ENCODE data around the gene PER2. TPM values are rescaled to one million over a fixed set of nuclear protein-coding genes. Genes with fewer than 3 reads are reported as not detected.

The PER2 gene
- total RNA-seq, 1 experiment from 2014 or later = 6.6 TPM

DNA sequence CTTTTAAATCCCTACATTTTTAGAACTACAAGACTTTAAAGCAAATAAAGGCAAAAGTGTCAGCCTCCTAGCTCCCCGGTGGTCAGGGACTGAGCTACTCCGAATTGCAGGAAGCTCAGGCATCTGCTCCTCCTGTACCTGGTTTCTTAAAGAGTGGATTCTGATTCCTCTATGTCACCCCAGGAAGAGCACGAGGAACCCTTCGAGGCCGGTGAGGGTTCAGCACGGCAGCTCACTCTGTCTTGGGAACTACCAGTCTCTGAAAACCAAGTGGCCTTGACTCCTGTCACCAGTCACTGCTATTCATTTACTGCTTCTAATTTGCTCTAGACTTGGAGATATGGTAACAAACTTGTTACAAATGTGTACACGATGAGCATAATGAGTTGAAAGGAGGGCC is 2.3 kb downstream of the PER2 start (continued):
- TF ChIP-seq, protein P1, sequence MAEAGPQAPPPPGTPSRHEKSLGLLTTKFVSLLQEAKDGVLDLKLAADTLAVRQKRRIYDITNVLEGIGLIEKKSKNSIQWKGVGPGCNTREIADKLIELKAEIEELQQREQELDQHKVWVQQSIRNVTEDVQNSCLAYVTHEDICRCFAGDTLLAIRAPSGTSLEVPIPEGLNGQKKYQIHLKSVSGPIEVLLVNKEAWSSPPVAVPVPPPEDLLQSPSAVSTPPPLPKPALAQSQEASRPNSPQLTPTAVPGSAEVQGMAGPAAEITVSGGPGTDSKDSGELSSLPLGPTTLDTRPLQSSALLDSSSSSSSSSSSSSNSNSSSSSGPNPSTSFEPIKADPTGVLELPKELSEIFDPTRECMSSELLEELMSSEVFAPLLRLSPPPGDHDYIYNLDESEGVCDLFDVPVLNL (CRISPR knock-in tag; IDR thresholded peaks at IDR 0.05; ENCODE audit: borderline replicate concordance, low read depth) = no peak
- TF ChIP-seq EMX1 (CRISPR knock-in tag; IDR thresholded peaks at IDR 0.05) (no peak), GABPB1 (CRISPR knock-in tag; IDR thresholded peaks at IDR 0.05) (no peak), JAZF1 (CRISPR knock-in tag; IDR thresholded peaks at IDR 0.05) (no peak), CREM (CRISPR knock-in tag; IDR thresholded peaks at IDR 0.05) (no peak), HMGA2 (CRISPR knock-in tag; IDR thresholded peaks at IDR 0.05) (no peak)
- TF ChIP-seq, protein P2, sequence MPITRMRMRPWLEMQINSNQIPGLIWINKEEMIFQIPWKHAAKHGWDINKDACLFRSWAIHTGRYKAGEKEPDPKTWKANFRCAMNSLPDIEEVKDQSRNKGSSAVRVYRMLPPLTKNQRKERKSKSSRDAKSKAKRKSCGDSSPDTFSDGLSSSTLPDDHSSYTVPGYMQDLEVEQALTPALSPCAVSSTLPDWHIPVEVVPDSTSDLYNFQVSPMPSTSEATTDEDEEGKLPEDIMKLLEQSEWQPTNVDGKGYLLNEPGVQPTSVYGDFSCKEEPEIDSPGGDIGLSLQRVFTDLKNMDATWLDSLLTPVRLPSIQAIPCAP (CRISPR knock-in tag; IDR thresholded peaks at IDR 0.05) = no peak

DNA sequence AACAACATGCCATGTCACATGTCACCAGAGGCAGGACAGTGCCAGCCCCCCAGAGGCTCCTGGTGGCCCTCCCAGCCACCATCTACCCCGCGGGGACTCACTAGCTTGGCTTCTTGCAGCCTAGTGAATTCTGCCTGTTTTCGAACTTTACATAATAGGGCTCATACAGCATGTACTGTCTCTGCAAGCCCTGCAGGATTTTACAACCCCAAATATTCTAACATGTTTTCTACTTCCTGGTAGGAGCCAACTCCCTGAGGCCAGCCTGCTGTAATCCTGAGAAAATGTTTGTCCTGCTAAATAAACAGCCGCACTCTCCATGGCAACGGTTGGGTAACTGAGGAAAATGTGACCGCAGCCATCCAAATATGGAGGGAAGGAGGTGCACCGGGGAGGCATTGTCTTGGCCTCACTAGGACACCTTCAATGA is 2.7 kb downstream of the PER2 start:
- H3K4me3 Mint-ChIP-seq = no peak overlapping the region
- ChIA-PET POLR2A (no interaction called here), CTCF (interaction anchor here (1.0 to 6.9 kb wide), 2 partner anchors 8 to 21 kb away, joined by 5 to 50 read pairs; no protein-coding TSS in a partner anchor)
- ATAC-seq = no peak
- peaks cover 4% of the 10 kb centered on the region; the same call in 1 of the 2 replicates for H3K27me3 Mint-ChIP-seq (ENCODE audit: low read depth)
- no peaks in the 10 kb centered on the region for H3K9me3 Mint-ChIP-seq
- peak; percentile 94 for TF ChIP-seq GABPB1 (CRISPR knock-in tag; IDR thresholded peaks at IDR 0.05)
- TF ChIP-seq FOXK1 (CRISPR knock-in tag; IDR thresholded peaks at IDR 0.05) = no peak
- no peak for DNase-seq (ENCODE audit: low spot score)
- peaks cover 22% of the 10 kb centered on the region for H3K4me1 Mint-ChIP-seq
- no peaks in the 10 kb centered on the region for H3K36me3 Mint-ChIP-seq
- H3K27ac Mint-ChIP-seq = no peak overlapping the region

DNA sequence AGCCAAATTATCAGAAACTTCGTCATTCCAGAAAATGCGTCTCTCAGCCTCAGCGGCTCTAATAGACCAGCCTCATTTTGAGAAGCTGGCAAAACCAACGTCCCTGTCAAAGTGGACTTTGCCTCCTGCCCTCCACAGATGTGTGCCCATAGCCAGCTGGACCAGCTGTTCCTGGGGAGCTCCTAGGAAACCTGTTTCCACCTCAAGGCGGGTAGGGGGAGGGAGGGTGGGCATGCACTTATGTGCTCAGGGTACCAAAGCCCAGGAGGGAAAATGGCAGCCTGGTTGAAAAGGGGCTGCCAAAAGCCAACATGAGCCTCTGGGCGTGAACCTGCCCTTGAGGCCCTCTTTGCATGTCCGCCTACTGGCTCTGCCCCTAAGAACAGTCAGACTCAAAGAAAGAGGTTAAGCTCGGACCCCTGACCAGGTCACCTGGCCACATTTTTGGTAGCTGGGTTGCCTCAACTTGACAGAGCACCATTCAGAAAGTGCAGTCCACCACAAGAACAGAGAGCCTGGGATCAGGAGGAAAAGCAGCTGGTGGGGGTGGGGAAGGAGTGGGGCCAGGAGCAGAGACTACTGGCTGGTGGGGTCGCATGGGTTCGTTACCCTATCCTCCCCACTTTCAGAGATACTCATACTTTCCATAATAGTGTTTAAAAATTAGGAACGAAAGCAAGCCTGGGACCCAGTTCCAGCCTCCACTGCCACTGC is 3.5 kb downstream of the PER2 start:
- no peak for DNase-seq (ENCODE audit: low spot score)
- no peak overlapping the region for H3K27ac Mint-ChIP-seq

More for the DNA sequence above, 3.5 kb downstream of the PER2 start:
- Mint-ChIP-seq H3K4me1 (peaks cover 15% of the 10 kb centered on the region), H3K4me3 (no peak overlapping the region), H3K9me3 (no peaks in the 10 kb centered on the region), H3K27me3 (ENCODE audit: low read depth) (peaks cover 2% of the 10 kb centered on the region; the same call in 1 of the 2 replicates), H3K36me3 (no peaks in the 10 kb centered on the region)
- ATAC-seq = no peak
- POLR2A ChIA-PET = interaction anchor here (0.6 kb wide), 1 partner anchor 15 kb away, joined by 4 read pairs; no protein-coding TSS in a partner anchor
- CTCF ChIA-PET = interaction anchor here (0.5 to 6.9 kb wide), 2 partner anchors 21 to 95 kb away, joined by 3 to 50 read pairs; no protein-coding TSS in a partner anchor
- TF ChIP-seq, protein P3, sequence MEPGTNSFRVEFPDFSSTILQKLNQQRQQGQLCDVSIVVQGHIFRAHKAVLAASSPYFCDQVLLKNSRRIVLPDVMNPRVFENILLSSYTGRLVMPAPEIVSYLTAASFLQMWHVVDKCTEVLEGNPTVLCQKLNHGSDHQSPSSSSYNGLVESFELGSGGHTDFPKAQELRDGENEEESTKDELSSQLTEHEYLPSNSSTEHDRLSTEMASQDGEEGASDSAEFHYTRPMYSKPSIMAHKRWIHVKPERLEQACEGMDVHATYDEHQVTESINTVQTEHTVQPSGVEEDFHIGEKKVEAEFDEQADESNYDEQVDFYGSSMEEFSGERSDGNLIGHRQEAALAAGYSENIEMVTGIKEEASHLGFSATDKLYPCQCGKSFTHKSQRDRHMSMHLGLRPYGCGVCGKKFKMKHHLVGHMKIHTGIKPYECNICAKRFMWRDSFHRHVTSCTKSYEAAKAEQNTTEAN (CRISPR knock-in tag; IDR thresholded peaks at IDR 0.05) = no peak
- TF ChIP-seq IRF2 (CRISPR knock-in tag; IDR thresholded peaks at IDR 0.05; ENCODE audit: borderline replicate concordance, low read depth) (no peak), ATF1 (CRISPR knock-in tag; IDR thresholded peaks at IDR 0.05) (no peak), CREM (CRISPR knock-in tag; IDR thresholded peaks at IDR 0.05) (no peak)
- TF ChIP-seq, protein P4, sequence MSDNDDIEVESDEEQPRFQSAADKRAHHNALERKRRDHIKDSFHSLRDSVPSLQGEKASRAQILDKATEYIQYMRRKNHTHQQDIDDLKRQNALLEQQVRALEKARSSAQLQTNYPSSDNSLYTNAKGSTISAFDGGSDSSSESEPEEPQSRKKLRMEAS (CRISPR knock-in tag; IDR thresholded peaks at IDR 0.05) = no peak
- TF ChIP-seq, protein P5, sequence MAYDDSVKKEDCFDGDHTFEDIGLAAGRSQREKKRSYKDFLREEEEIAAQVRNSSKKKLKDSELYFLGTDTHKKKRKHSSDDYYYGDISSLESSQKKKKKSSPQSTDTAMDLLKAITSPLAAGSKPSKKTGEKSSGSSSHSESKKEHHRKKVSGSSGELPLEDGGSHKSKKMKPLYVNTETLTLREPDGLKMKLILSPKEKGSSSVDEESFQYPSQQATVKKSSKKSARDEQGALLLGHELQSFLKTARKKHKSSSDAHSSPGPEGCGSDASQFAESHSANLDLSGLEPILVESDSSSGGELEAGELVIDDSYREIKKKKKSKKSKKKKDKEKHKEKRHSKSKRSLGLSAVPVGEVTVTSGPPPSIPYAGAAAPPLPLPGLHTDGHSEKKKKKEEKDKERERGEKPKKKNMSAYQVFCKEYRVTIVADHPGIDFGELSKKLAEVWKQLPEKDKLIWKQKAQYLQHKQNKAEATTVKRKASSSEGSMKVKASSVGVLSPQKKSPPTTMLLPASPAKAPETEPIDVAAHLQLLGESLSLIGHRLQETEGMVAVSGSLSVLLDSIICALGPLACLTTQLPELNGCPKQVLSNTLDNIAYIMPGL (CRISPR knock-in tag; IDR thresholded peaks at IDR 0.05) = no peak
- TF ChIP-seq, protein P6, sequence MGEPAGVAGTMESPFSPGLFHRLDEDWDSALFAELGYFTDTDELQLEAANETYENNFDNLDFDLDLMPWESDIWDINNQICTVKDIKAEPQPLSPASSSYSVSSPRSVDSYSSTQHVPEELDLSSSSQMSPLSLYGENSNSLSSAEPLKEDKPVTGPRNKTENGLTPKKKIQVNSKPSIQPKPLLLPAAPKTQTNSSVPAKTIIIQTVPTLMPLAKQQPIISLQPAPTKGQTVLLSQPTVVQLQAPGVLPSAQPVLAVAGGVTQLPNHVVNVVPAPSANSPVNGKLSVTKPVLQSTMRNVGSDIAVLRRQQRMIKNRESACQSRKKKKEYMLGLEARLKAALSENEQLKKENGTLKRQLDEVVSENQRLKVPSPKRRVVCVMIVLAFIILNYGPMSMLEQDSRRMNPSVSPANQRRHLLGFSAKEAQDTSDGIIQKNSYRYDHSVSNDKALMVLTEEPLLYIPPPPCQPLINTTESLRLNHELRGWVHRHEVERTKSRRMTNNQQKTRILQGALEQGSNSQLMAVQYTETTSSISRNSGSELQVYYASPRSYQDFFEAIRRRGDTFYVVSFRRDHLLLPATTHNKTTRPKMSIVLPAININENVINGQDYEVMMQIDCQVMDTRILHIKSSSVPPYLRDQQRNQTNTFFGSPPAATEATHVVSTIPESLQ (CRISPR knock-in tag; IDR thresholded peaks at IDR 0.05) = no peak
- TF ChIP-seq, protein P7, sequence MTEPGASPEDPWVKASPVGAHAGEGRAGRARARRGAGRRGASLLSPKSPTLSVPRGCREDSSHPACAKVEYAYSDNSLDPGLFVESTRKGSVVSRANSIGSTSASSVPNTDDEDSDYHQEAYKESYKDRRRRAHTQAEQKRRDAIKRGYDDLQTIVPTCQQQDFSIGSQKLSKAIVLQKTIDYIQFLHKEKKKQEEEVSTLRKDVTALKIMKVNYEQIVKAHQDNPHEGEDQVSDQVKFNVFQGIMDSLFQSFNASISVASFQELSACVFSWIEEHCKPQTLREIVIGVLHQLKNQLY (CRISPR knock-in tag; IDR thresholded peaks at IDR 0.05) = no peak
